Measurements from ENCODE around the gene ZC3H7B. TPM values are rescaled to one million over a fixed set of nuclear protein-coding genes. Genes with fewer than 3 reads are reported as not detected.

ZC3H7B gene
- total RNA-seq, 1 experiment from 2014 or later = 52.2 TPM

Other genes starting within 250 kb of the ZC3H7B start
- gene EP300, start 208.9 kb upstream of the ZC3H7B start, total RNA-seq (2014; rRNA removed) = 17.2 and 24.0 TPM in 2 replicates
- gene L3MBTL2, start 96.2 kb upstream of the ZC3H7B start, total RNA-seq (2014; rRNA removed) = 28.2 and 28.5 TPM in 2 replicates
- gene CHADL, start 60.6 kb upstream of the ZC3H7B start, total RNA-seq (2014; rRNA removed) = 0.19 and 2.4 TPM in 2 replicates
- 110 and 135 TPM in 2 replicates for gene RANGAP1, start 15.3 kb upstream of the ZC3H7B start, total RNA-seq (2014; rRNA removed)
- 1.8 and 3.3 TPM in 2 replicates for gene TEF, start 80.4 kb downstream of the ZC3H7B start, total RNA-seq (2014; rRNA removed)
- 17.8 and 22.9 TPM in 2 replicates for gene TOB2, start 145.3 kb downstream of the ZC3H7B start, total RNA-seq (2014; rRNA removed)
- 71.5 and 80.7 TPM in 2 replicates for gene PHF5A, start 167.2 kb downstream of the ZC3H7B start, total RNA-seq (2014; rRNA removed)
- gene ACO2, start 167.6 kb downstream of the ZC3H7B start, total RNA-seq (2014; rRNA removed) = 61.2 and 64.4 TPM in 2 replicates
- 20.0 and 20.6 TPM in 2 replicates for gene POLR3H, start 242.9 kb downstream of the ZC3H7B start, total RNA-seq (2014; rRNA removed)

All from LHCN-M2 (cell line).